Measurements from ENCODE around the gene GRID1.

The GRID1 gene

GRCh38 chr10:85599081-85599480 is 767.5 kb downstream of the GRID1 start:
- DNase-seq (ENCODE audit: low read depth) = no peak

- DNase-seq (ENCODE audit: low read depth) = no peak
Observed at GRCh38 chr10:85598646-85599045, 767.9 kb downstream of the GRID1 start.

GRCh38 chr10:85597006-85597405 is 769.6 kb downstream of the GRID1 start:
- DNase-seq (ENCODE audit: low read depth) = no peak

GRCh38 chr10:85596389-85596788 is 770.2 kb downstream of the GRID1 start:
- DNase-seq (ENCODE audit: low read depth) = no peak

- DNase-seq (ENCODE audit: low read depth) = no peak
Observed at GRCh38 chr10:85594239-85594638, 772.4 kb downstream of the GRID1 start.

- no peak for DNase-seq (ENCODE audit: low read depth)
Observed at GRCh38 chr10:85593226-85593772, 773.3 kb downstream of the GRID1 start.

GRCh38 chr10:85581371-85581770 is 785.2 kb downstream of the GRID1 start:
- no peak for DNase-seq (ENCODE audit: low read depth)

- no peak for DNase-seq (ENCODE audit: low read depth)
Observed at GRCh38 chr10:85580585-85580984, 786.0 kb downstream of the GRID1 start.

- no peak for DNase-seq (ENCODE audit: low read depth)
Observed at GRCh38 chr10:85578860-85579259, 787.7 kb downstream of the GRID1 start.

GRCh38 chr10:85575441-85575840 is 791.2 kb downstream of the GRID1 start:
- DNase-seq (ENCODE audit: low read depth) = no peak

- DNase-seq (ENCODE audit: low read depth) = no peak
Observed at GRCh38 chr10:85570871-85571270, 795.7 kb downstream of the GRID1 start.

- DNase-seq (ENCODE audit: low read depth) = no peak
Observed at GRCh38 chr10:85565381-85565780, 801.2 kb downstream of the GRID1 start.

- DNase-seq (ENCODE audit: low read depth) = no peak
Observed at GRCh38 chr10:85558533-85558932, 808.1 kb downstream of the GRID1 start.

GRCh38 chr10:85557706-85558105 is 808.9 kb downstream of the GRID1 start:
- DNase-seq (ENCODE audit: low read depth) = no peak

GRCh38 chr10:85557077-85557476 is 809.5 kb downstream of the GRID1 start:
- DNase-seq (ENCODE audit: low read depth) = no peak
